ENCODE data around the gene CACNB4.

GRCh38 chr2:152038441-152038958, 60.3 kb downstream of the CACNB4 start:
- TF ChIP-seq POLR2AphosphoS5 (IDR thresholded peaks at IDR 0.05; ENCODE audit: low read depth, low read length) (no peak), CTCF (IDR thresholded peaks at IDR 0.05) (no peak)

Data from Panc1 (cell line).